ENCODE results near the gene NENF.
"Not testable (repeated sequence)": the region's sequence is repeated elsewhere in the genome, so short reads cannot be mapped to it uniquely, and the experiment has no call there.

Gene NENF

GRCh38 chr1:212457740-212458338 is 25.1 kb downstream of the NENF start:
- in situ Hi-C loops (cut with HindIII; ENCODE audit: low sequenced_read_pairs), result loop anchor here (25.0 kb wide), 1 partner anchor 371 kb away; no protein-coding TSS in a partner anchor

GRCh38 chr1:212458817-212459216 is 26.1 kb downstream of the NENF start:
- in situ Hi-C loops (cut with HindIII; ENCODE audit: low sequenced_read_pairs), result loop anchor here (25.0 kb wide), 1 partner anchor 372 kb away; no protein-coding TSS in a partner anchor

DNA sequence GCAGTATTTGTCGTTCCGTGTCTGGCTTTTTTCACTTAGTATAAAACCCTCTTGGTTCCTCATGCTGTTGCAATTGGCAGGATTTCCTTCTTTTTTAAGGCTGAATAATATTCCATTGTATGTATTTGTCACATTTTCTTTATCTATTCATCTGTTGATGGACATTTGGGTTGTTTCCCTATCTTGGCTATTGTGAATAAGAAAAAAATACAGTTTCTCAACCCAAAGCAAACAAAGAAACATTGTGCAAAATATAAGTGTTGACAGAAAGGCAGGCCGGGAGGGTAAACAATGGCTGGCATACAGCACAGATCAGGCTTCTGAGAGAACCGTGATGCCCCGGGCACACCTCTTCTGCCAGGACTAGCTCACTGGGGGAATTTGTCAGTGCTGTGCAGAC is 26.9 kb downstream of the NENF start:
- in situ Hi-C loops (cut with HindIII; ENCODE audit: low sequenced_read_pairs), result loop anchor here (25.0 kb wide), 1 partner anchor 372 kb away; no protein-coding TSS in a partner anchor

- in situ Hi-C loops (cut with HindIII; ENCODE audit: low sequenced_read_pairs), result loop anchor here (25.0 kb wide), 1 partner anchor 373 kb away; no protein-coding TSS in a partner anchor
Observed at GRCh38 chr1:212460376-212460775, 27.7 kb downstream of the NENF start.

DNA sequence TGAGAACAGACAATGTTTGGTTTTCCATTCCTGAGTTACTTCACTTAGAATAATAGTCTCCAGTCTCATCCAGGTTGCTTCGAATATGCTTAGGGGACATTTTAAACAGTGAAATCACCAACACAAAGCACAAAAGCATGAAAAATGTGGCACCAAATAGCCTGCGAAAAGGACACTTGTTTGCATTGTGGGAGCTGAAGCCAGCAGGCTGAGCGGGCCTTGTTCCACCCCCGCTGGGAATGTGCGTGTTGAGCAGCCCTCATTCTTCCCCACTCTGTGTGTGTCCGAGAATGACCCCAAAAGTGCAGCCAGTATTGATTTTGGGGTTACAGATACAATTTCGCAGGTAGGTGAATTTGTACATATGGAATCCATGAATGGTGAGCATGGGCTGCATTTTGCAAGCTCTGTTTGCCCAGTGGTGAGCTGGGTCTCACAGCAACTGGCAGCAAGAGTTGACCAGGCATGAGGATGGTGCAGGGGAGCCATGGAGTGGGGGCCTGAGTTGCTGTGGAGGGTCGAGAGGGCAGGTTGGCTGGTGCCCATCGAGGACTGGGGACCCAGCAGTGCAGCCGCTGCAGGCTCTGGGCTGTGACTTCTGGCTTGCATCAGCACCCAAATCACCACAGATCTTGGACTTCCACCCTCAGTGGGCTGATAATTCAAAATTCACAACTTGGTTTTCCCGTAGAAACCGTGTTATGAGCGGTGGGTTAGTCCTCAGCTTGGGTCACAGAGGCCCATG is 29.4 kb downstream of the NENF start:
- in situ Hi-C loops (cut with HindIII; ENCODE audit: low sequenced_read_pairs), result loop anchor here (25.0 kb wide), 1 partner anchor 375 kb away; no protein-coding TSS in a partner anchor

- in situ Hi-C loops (cut with HindIII; ENCODE audit: low sequenced_read_pairs), result loop anchor here (25.0 kb wide), 1 partner anchor 376 kb away; no protein-coding TSS in a partner anchor
Observed at GRCh38 chr1:212463565-212464285, 31.0 kb downstream of the NENF start.

- in situ Hi-C loops (cut with HindIII; ENCODE audit: low sequenced_read_pairs), result loop anchor here (25.0 kb wide), 1 partner anchor 378 kb away; no protein-coding TSS in a partner anchor
Observed at GRCh38 chr1:212465311-212465710, 32.6 kb downstream of the NENF start.

DNA sequence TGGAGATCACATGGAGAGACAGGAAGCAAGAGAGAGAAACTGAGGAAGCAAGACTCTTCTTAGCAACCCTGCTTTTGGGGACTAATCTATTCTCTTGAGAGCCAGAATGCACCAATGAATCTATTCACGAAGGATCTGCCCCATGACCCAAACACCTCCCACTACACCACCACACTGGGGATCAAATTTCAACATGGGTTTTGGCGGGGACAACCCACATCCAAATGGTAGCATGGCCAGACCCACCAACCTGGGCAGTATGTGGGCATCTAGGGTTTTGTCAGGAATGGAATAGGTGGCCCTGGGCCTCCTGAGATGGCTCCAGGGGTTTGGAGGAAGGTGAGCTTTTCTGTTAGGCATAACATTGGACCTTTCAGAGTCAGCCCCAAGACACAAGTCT is 33.7 kb downstream of the NENF start:
- in situ Hi-C loops (cut with HindIII; ENCODE audit: low sequenced_read_pairs), result loop anchor here (25.0 kb wide), 1 partner anchor 379 kb away; no protein-coding TSS in a partner anchor

GRCh38 chr1:212466898-212467650 is 34.4 kb downstream of the NENF start:
- in situ Hi-C loops (cut with HindIII; ENCODE audit: low sequenced_read_pairs), result loop anchor here (25.0 kb wide), 1 partner anchor 380 kb away; no protein-coding TSS in a partner anchor

GRCh38 chr1:212467843-212468482 is 35.2 kb downstream of the NENF start:
- in situ Hi-C loops (cut with HindIII; ENCODE audit: low sequenced_read_pairs), result loop anchor here (25.0 kb wide), 1 partner anchor 381 kb away; no protein-coding TSS in a partner anchor

DNA sequence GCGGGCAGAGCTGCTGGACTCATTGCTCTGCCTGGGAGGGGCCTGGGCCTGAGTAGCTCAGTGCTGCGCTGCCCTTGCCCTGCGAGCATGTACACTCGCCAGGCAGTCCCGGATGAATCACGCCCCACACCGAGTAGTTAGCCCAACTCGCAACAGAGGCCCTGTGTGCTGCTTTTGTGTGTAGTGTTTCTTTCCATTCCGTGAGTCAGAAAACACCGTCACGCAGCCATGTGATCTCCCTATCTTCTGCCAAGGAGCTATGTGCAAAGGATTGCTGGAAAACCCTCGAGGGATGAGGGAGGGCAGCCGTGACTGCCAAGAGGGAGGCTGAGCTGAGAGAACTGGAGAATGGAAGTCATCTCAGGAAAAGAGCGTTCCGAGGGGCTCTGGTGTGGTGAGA is 37.3 kb downstream of the NENF start:
- in situ Hi-C loops (cut with HindIII; ENCODE audit: low sequenced_read_pairs), result loop anchor here (25.0 kb wide), 1 partner anchor 383 kb away; no protein-coding TSS in a partner anchor

- in situ Hi-C loops (cut with HindIII; ENCODE audit: low sequenced_read_pairs), result loop anchor here (25.0 kb wide), 1 partner anchor 384 kb away; no protein-coding TSS in a partner anchor
Observed at GRCh38 chr1:212471286-212471685, 38.6 kb downstream of the NENF start.

DNA sequence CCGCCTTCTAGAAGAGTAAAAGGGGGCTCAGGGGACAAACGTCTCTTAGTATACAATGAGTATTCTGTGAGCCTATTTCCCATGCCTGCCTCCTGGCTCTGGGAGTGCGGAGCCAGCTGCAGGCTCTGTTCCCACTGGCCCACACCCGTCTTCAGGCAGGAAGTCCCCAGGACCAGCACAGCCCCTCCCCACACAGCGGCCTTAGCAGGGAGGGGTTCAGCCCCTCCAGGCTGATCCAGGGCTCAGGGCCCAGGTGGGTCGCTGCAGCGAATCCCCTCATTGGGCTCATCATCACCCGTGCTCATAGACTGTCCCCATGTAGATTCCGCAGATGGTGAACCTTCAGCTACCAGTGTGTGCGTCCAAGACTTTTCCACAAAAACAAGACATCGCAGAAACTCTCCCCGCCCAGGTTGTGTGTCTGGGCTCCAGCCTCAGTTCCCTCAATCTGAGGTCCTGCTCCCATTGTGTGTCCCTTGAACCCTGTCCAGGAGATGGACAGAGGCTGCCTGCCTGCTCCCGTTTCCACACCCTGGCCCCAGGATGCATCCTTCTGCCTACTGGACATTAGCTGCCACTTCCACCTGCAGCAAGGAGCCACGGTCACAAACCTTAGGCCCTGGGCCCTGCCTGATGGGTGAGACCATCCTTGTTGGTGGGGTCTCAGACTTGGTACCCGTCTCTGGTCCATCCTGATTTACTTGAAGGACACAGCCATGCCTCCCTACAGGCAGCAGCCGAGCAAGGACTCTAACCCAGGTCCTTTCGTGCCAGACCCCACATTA is 39.4 kb downstream of the NENF start:
- in situ Hi-C loops (cut with HindIII; ENCODE audit: low sequenced_read_pairs), result loop anchor here (25.0 kb wide), 1 partner anchor 385 kb away; no protein-coding TSS in a partner anchor

DNA sequence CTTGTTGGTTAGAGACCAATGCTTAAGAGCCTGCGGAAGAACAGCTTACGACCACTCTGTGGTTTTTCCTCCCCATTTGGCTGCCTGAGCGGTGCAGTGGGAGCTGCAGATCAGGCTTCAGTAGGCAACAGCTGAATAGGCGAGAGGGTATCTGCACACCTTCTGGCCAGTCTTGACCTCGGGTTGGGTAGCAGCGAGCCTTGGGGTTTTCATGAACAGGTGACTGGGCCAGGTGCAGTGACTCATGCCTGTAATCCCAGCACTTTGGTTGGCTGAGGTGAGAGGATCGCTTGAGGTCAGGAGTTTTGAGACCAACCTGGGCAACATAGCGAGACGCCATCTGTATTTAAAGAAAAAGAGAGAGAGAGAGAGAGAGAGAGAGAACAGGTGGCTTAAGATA is 41.0 kb downstream of the NENF start:
- in situ Hi-C loops (cut with HindIII; ENCODE audit: low sequenced_read_pairs), result loop anchor here (25.0 kb wide), 1 partner anchor 386 kb away; no protein-coding TSS in a partner anchor

DNA sequence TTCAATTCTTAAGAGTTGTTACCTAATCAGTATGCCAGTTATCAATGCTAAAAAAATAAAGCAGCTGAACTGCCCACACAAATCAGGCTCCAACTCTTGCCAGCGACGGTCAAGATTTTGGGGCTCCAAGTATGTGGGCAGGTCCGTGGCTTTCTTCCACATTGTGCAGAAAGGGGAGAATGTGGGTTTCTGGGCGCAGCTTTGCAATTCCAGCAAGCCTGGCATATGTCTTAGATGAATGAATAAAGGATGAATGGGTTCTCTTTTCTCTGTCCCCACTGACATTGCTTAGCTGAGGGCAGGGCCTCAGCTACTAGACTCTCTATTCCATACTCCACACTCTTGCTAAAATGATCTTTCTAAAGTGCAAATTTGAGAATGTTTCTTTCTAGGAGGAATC is 42.4 kb downstream of the NENF start:
- in situ Hi-C loops (cut with HindIII; ENCODE audit: low sequenced_read_pairs), result no loop called here

GRCh38 chr1:212475831-212476230 is 43.1 kb downstream of the NENF start:
- in situ Hi-C loops (cut with HindIII; ENCODE audit: low sequenced_read_pairs), result not testable (repeated sequence)

- in situ Hi-C loops (cut with HindIII; ENCODE audit: low sequenced_read_pairs), result no loop called here
Observed at GRCh38 chr1:212477014-212477679, 44.4 kb downstream of the NENF start.
